SU-DHL-6 (cell line): ENCODE measurements around the gene MRPL54.

ENCODE experiments used
- H2AFZ ChIP-seq: fragments of 200-600 bp; sonication (generic); 2 replicates; pipeline ENCODE4 v1.6.1; 2014; ENCODE audit warnings: low read depth, mild to moderate bottlenecking, moderate library complexity, mixed read lengths, antibody characterized with exemption, low read length; ENCODE audit not compliant: severe bottlenecking
- H3F3A ChIP-seq: fragments of 200-600 bp; shearing (Covaris generic); 2 replicates; pipeline ENCODE4 v1.6.0; 2016; ENCODE audit warnings: antibody characterized with exemption, mild to moderate bottlenecking; ENCODE audit not compliant: insufficient read depth
- H3K27ac ChIP-seq: fragments of 200-600 bp; sonication (generic); 2 replicates; pipeline ENCODE4 v1.5.1; 2016; ENCODE audit warnings: low read depth, mild to moderate bottlenecking, low read length, moderate library complexity, mixed read lengths
- H3K27me3 ChIP-seq: fragments of 200-600 bp; sonication (generic), shearing (Covaris generic); 2 replicates; pipeline ENCODE4 v1.6.0; 2014; ENCODE audit warnings: mild to moderate bottlenecking, low read length
- H3K36me3 ChIP-seq: fragments of 200-600 bp; sonication (generic); 2 replicates; pipeline ENCODE4 v1.6.1; 2014; ENCODE audit warnings: mild to moderate bottlenecking, low read length, mixed read lengths
- H3K4me2 ChIP-seq: fragments of 300-600, 200-600 bp; shearing (Covaris generic), sonication (generic); 2 replicates; pipeline ENCODE4 v1.6.0; 2014; ENCODE audit warnings: low read length, low read depth, mild to moderate bottlenecking; ENCODE audit not compliant: poor library complexity, severe bottlenecking
- H3K4me3 ChIP-seq: fragments of 200-600 bp; sonication (generic); 2 replicates; pipeline ENCODE4 v1.5.1; 2014; ENCODE audit warnings: antibody characterized with exemption, low read length, mild to moderate bottlenecking, mixed read lengths; ENCODE audit not compliant: insufficient read depth, poor library complexity, severe bottlenecking
- H3K79me2 ChIP-seq: fragments of 200-600 bp; sonication (generic); 2 replicates; pipeline ENCODE4 v1.6.1; 2014; ENCODE audit warnings: mild to moderate bottlenecking, low read length, moderate library complexity; ENCODE audit not compliant: insufficient read depth
- H3K9ac ChIP-seq: fragments of 200-600 bp; sonication (generic); 2 replicates; pipeline ENCODE4 v1.7.0; 2014; ENCODE audit warnings: mild to moderate bottlenecking, low read length
- H3K9me2 ChIP-seq: fragments of 200-600 bp; sonication (generic); replicated peaks from 2 replicates; pipeline ENCODE4 v1.6.1; 2014; ENCODE audit warnings: low read length; ENCODE audit not compliant: insufficient read depth
- H3K9me3 ChIP-seq: fragments of 200-600 bp; sonication (generic); 2 replicates; pipeline ENCODE4 v1.6.1; 2014; ENCODE audit warnings: low read length, mixed read lengths; ENCODE audit not compliant: insufficient read depth
- H4K20me1 ChIP-seq: fragments of 200-600 bp; sonication (generic); 2 replicates; pipeline ENCODE4 v1.6.1; 2014; ENCODE audit warnings: low read depth, mild to moderate bottlenecking, antibody characterized with exemption, low read length, moderate library complexity, mixed read lengths
- EZH2phosphoT487 ChIP-seq: fragments of 200-600 bp; sonication (generic), shearing (Covaris generic); conservative IDR thresholded peaks from 2 replicates; pipeline ENCODE4 v1.6.1; 2018; ENCODE audit warnings: mild to moderate bottlenecking, antibody characterized with exemption, low read length, moderate library complexity, mixed read lengths
- TF ChIP-seq, protein P1 (sequence below): fragments of 200-600 bp; sonication (generic); IDR thresholded peaks from one replicate; pipeline ENCODE4 v1.5.1; 2017; ENCODE audit warnings: antibody characterized with exemption, mild to moderate bottlenecking, low read length, moderate library complexity; ENCODE audit not compliant: insufficient read depth, poor library complexity, severe bottlenecking

MRPL54 gene

DNA sequence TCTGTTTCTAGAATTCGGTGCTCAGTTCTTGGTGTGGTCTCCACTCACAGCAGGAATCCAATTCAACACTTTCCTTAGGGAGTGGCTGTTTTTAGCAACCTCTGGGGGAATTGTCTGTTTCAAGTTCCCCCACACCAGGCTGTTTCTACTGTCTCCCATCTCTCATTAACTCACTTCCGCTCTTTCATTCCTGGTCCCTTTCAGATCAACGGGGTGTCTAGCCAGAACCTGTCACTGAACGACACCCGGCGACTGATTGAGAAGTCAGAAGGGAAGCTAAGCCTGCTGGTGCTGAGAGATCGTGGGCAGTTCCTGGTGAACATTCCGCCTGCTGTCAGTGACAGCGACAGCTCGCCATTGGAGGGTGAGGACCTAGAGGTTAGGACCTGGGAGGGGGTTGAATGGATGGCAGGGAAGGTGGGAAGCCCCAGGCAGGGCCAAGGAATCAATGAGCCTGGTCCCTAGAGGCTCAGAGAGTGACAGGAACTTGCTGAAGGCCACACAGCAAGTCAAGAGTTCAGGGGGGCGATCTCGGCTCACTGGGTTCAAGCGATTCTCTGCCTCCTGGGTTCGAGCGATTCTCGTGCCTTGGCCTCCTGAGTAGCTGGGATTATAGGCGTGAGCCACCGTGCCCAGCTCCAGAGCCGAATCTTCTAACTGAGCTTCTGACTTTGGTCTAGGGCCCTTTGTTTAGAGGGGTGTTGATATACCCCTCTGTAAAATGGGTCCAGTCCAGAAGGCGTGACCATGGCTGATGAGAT, 28.8 kb upstream of the MRPL54 start:
- H3K9ac ChIP-seq: no peak overlapping the region
- no peaks in the 10 kb centered on the region for H3K27me3 ChIP-seq
- H2AFZ ChIP-seq: no peak overlapping the region
- H4K20me1 ChIP-seq: no peaks in the 10 kb centered on the region
- no peaks in the 10 kb centered on the region for H3K9me3 ChIP-seq
- H3K4me2 ChIP-seq: no peak overlapping the region
- TF ChIP-seq, protein P1, sequence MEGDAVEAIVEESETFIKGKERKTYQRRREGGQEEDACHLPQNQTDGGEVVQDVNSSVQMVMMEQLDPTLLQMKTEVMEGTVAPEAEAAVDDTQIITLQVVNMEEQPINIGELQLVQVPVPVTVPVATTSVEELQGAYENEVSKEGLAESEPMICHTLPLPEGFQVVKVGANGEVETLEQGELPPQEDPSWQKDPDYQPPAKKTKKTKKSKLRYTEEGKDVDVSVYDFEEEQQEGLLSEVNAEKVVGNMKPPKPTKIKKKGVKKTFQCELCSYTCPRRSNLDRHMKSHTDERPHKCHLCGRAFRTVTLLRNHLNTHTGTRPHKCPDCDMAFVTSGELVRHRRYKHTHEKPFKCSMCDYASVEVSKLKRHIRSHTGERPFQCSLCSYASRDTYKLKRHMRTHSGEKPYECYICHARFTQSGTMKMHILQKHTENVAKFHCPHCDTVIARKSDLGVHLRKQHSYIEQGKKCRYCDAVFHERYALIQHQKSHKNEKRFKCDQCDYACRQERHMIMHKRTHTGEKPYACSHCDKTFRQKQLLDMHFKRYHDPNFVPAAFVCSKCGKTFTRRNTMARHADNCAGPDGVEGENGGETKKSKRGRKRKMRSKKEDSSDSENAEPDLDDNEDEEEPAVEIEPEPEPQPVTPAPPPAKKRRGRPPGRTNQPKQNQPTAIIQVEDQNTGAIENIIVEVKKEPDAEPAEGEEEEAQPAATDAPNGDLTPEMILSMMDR: no peak
- TF ChIP-seq EZH2phosphoT487: no peak
- no peaks in the 10 kb centered on the region for H3K9me2 ChIP-seq
- H3K27ac ChIP-seq: no peak overlapping the region
- H3F3A ChIP-seq: no peaks in the 10 kb centered on the region
- no peaks in the 10 kb centered on the region for H3K79me2 ChIP-seq
- H3K36me3 ChIP-seq: no peaks in the 10 kb centered on the region
- no peak overlapping the region for H3K4me3 ChIP-seq

DNA sequence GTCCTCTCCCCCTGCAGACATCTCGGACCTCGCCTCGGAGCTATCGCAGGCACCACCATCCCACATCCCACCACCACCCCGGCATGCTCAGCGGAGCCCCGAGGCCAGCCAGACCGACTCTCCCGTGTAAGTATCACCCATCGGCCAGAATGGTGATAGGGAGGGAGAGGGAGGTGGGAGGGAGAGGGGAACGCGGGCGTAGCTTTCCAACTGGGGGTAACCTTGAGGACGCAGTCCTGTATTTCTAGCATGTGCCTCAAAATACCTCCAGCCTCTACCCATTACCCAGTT, 28.2 kb upstream of the MRPL54 start:
- no peaks in the 10 kb centered on the region for H3K9me3 ChIP-seq
- H3K79me2 ChIP-seq: no peaks in the 10 kb centered on the region
- no peak overlapping the region for H3K27ac ChIP-seq
- no peak for TF ChIP-seq EZH2phosphoT487
- TF ChIP-seq, protein P1: no peak
- H3K27me3 ChIP-seq: no peaks in the 10 kb centered on the region
- no peak overlapping the region for H3K4me3 ChIP-seq
- no peaks in the 10 kb centered on the region for H3K36me3 ChIP-seq
- no peak overlapping the region for H3K9ac ChIP-seq
- H3K4me2 ChIP-seq: no peak overlapping the region
- no peaks in the 10 kb centered on the region for H4K20me1 ChIP-seq
- no peaks in the 10 kb centered on the region for H3F3A ChIP-seq
- no peak overlapping the region for H2AFZ ChIP-seq
- no peaks in the 10 kb centered on the region for H3K9me2 ChIP-seq

DNA sequence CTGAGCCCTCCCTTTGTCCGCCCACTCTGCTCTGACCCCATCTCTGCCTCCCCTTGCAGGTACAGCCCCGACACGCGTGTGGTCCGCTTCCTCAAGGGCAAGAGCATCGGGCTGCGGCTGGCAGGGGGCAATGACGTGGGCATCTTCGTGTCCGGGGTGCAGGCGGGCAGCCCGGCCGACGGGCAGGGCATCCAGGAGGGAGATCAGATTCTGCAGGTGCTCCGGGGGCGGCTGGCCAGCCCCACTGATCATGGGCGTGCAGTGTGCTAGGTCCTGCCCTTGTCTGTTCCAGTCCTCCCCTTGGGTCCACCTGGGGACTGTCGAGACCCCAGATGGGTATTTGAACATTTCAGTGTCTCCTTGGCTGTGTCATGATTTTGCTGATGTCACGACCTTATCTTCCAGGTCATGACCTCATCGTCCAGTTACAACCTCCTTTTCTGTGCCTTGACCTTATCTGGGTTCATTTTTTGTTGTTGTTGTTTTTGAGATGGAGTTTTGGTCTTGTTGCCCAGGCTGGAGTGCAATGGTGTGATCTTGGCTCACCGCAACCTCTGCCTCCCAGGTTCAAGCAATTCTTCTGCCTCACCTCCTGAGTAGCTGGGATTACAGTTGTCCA, 26.3 kb upstream of the MRPL54 start:
- no peak for TF ChIP-seq EZH2phosphoT487
- TF ChIP-seq, protein P1: no peak
- no peaks in the 10 kb centered on the region for H3K27me3 ChIP-seq
- H3K4me3 ChIP-seq: no peak overlapping the region
- no peaks in the 10 kb centered on the region for H3K9me2 ChIP-seq
- no peaks in the 10 kb centered on the region for H3K79me2 ChIP-seq
- H4K20me1 ChIP-seq: no peaks in the 10 kb centered on the region
- H3K27ac ChIP-seq: no peak overlapping the region
- no peaks in the 10 kb centered on the region for H3F3A ChIP-seq
- no peak overlapping the region for H2AFZ ChIP-seq
- H3K36me3 ChIP-seq: no peaks in the 10 kb centered on the region
- H3K4me2 ChIP-seq: no peak overlapping the region
- H3K9ac ChIP-seq: no peak overlapping the region
- no peaks in the 10 kb centered on the region for H3K9me3 ChIP-seq
